HG03520 (cell line): ENCODE measurements around the gene SAMMSON.

Experiments
- ATAC-seq: cut with Tn5 transposase; IDR thresholded peaks from one replicate; pipeline ENCODE4 v1.9.1; 2021; ENCODE audit warnings: mild to moderate bottlenecking, moderate library complexity; ENCODE audit not compliant: unreplicated experiment

The SAMMSON gene

GRCh38 chr3:69999140-70000027, at the start of gene SAMMSON:
Gene SAMMSON, plus strand, starts transcription at chr3:69999733.
- ATAC-seq, result no peak

GRCh38 chr3:69951616-69952015, 47.9 kb upstream of the SAMMSON start:
- ATAC-seq, result no peak

GRCh38 chr3:69959581-69959980, 40.0 kb upstream of the SAMMSON start:
- ATAC-seq, result no peak

- no peak for ATAC-seq
Measured at GRCh38 chr3:69961706-69962439, 37.7 kb upstream of the SAMMSON start.

- no peak for ATAC-seq
Measured at GRCh38 chr3:69963643-69964042, 35.9 kb upstream of the SAMMSON start.

GRCh38 chr3:69967156-69967555, 32.4 kb upstream of the SAMMSON start:
- no peak for ATAC-seq

GRCh38 chr3:69970827-69971226, 28.7 kb upstream of the SAMMSON start:
- ATAC-seq, result no peak

- ATAC-seq, result no peak
Measured at GRCh38 chr3:69972672-69973071, 26.9 kb upstream of the SAMMSON start.

GRCh38 chr3:69976021-69976420, 23.5 kb upstream of the SAMMSON start:
- ATAC-seq, result no peak

- ATAC-seq, result no peak
Measured at GRCh38 chr3:69983546-69984265, 15.8 kb upstream of the SAMMSON start.

- no peak for ATAC-seq
Measured at GRCh38 chr3:69985266-69985665, 14.3 kb upstream of the SAMMSON start.

GRCh38 chr3:69986419-69986818, 13.1 kb upstream of the SAMMSON start:
- no peak for ATAC-seq

GRCh38 chr3:69987833-69988232, 11.7 kb upstream of the SAMMSON start:
- no peak for ATAC-seq

- ATAC-seq, result no peak
Measured at GRCh38 chr3:69993757-69994156, 5.8 kb upstream of the SAMMSON start.

GRCh38 chr3:69994919-69995318, 4.6 kb upstream of the SAMMSON start:
- no peak for ATAC-seq

- no peak for ATAC-seq
Measured at GRCh38 chr3:69997631-69998307, 1.8 kb upstream of the SAMMSON start.

- no peak for ATAC-seq
Measured at GRCh38 chr3:69998759-69999139, 784 bp upstream of the SAMMSON start.

- ATAC-seq, result no peak
Measured at GRCh38 chr3:70000028-70000410, 486 bp downstream of the SAMMSON start.

GRCh38 chr3:70000563-70001081, 1.1 kb downstream of the SAMMSON start:
- no peak for ATAC-seq

- ATAC-seq, result no peak
Measured at GRCh38 chr3:70003119-70003518, 3.6 kb downstream of the SAMMSON start.

GRCh38 chr3:70006089-70006488, 6.6 kb downstream of the SAMMSON start:
- no peak for ATAC-seq
